ENCODE measurements around the gene MAFF.
"Not testable (repeated sequence)": the region's sequence is repeated elsewhere in the genome, so short reads cannot be mapped to it uniquely, and the experiment has no call there.

MAFF gene

GRCh38 chr22:38201711-38202436, at the start of gene MAFF:
TSS of gene MAFF (plus strand) at chr22:38201994. CDS start at chr22:38213854, 11,860 bp downstream.
- H3K9me3 Mint-ChIP-seq: no peaks in the 10 kb centered on the region
- H3K27ac Mint-ChIP-seq: peak within 1 kb of the TSS; percentile 91
- peaks cover 39% of the 10 kb centered on the region for H3K4me1 Mint-ChIP-seq (ENCODE audit: low read depth)
- H3K36me3 Mint-ChIP-seq (ENCODE audit: low read depth): peaks cover 4% of the 10 kb centered on the region
- DNase-seq: peak; percentile 92
- H3K27me3 Mint-ChIP-seq: no peaks in the 10 kb centered on the region
- peak within 1 kb of the TSS; percentile 86 for H3K4me3 Mint-ChIP-seq

- Mint-ChIP-seq H3K27ac (no peak overlapping the region), H3K27me3 (no peaks in the 10 kb centered on the region), H3K4me1 (ENCODE audit: low read depth) (no peaks in the 10 kb centered on the region), H3K4me3 (no peak overlapping the region), H3K36me3 (ENCODE audit: low read depth) (no peaks in the 10 kb centered on the region), H3K9me3 (no peaks in the 10 kb centered on the region)
- no peak for DNase-seq
Measured at GRCh38 chr22:38153821-38154562, 47.8 kb upstream of the MAFF start.

GRCh38 chr22:38154563-38154915, 47.3 kb upstream of the MAFF start:
- H3K36me3 Mint-ChIP-seq (ENCODE audit: low read depth); H3K4me1 Mint-ChIP-seq (ENCODE audit: low read depth); H3K9me3 Mint-ChIP-seq; H3K27me3 Mint-ChIP-seq; DNase-seq; H3K4me3 Mint-ChIP-seq; H3K27ac Mint-ChIP-seq: not testable (repeated sequence)

- no peaks in the 10 kb centered on the region for H3K36me3 Mint-ChIP-seq (ENCODE audit: low read depth)
- H3K4me1 Mint-ChIP-seq (ENCODE audit: low read depth): no peaks in the 10 kb centered on the region
- no peak overlapping the region for H3K27ac Mint-ChIP-seq
- DNase-seq: no peak
- no peak overlapping the region for H3K4me3 Mint-ChIP-seq
- H3K9me3 Mint-ChIP-seq: no peaks in the 10 kb centered on the region
- H3K27me3 Mint-ChIP-seq: no peaks in the 10 kb centered on the region
Measured at GRCh38 chr22:38155703-38156102, 46.1 kb upstream of the MAFF start.

- Mint-ChIP-seq H3K4me3 (no peak overlapping the region), H3K4me1 (ENCODE audit: low read depth) (peaks cover 11% of the 10 kb centered on the region)
Measured at GRCh38 chr22:38162881-38163843, 38.6 kb upstream of the MAFF start.

GRCh38 chr22:38163844-38164550, 37.8 kb upstream of the MAFF start:
- no peak overlapping the region for H3K27ac Mint-ChIP-seq
- peaks cover 38% of the 10 kb centered on the region for H3K36me3 Mint-ChIP-seq (ENCODE audit: low read depth)
- no peaks in the 10 kb centered on the region for H3K9me3 Mint-ChIP-seq
- no peak overlapping the region for H3K4me3 Mint-ChIP-seq
- no peaks in the 10 kb centered on the region for H3K27me3 Mint-ChIP-seq
- H3K4me1 Mint-ChIP-seq (ENCODE audit: low read depth): peaks cover 11% of the 10 kb centered on the region
- DNase-seq: no peak

More at GRCh38 chr22:38162881-38163843, 38.6 kb upstream of the MAFF start:
- no peak for DNase-seq
- Mint-ChIP-seq H3K36me3 (ENCODE audit: low read depth) (peaks cover 33% of the 10 kb centered on the region), H3K27ac (no peak overlapping the region), H3K9me3 (no peaks in the 10 kb centered on the region), H3K27me3 (no peaks in the 10 kb centered on the region)

GRCh38 chr22:38164551-38164918, 37.3 kb upstream of the MAFF start:
- Mint-ChIP-seq H3K4me3 (no peak overlapping the region), H3K4me1 (ENCODE audit: low read depth) (peaks cover 11% of the 10 kb centered on the region), H3K27ac (no peak overlapping the region), H3K9me3 (no peaks in the 10 kb centered on the region), H3K27me3 (no peaks in the 10 kb centered on the region), H3K36me3 (ENCODE audit: low read depth) (peaks cover 39% of the 10 kb centered on the region)
- DNase-seq: no peak

GRCh38 chr22:38165922-38166593, 35.7 kb upstream of the MAFF start:
- Mint-ChIP-seq H3K4me3 (no peak overlapping the region), H3K27me3 (no peaks in the 10 kb centered on the region)

GRCh38 chr22:38167988-38168407, 33.8 kb upstream of the MAFF start:
- H3K9me3 Mint-ChIP-seq: no peaks in the 10 kb centered on the region
- H3K36me3 Mint-ChIP-seq (ENCODE audit: low read depth): peaks cover 35% of the 10 kb centered on the region
- H3K4me3 Mint-ChIP-seq: no peak overlapping the region
- no peak for DNase-seq
- no peaks in the 10 kb centered on the region for H3K27me3 Mint-ChIP-seq
- H3K4me1 Mint-ChIP-seq (ENCODE audit: low read depth): peaks cover 12% of the 10 kb centered on the region
- no peak overlapping the region for H3K27ac Mint-ChIP-seq

More at GRCh38 chr22:38165922-38166593, 35.7 kb upstream of the MAFF start:
- Mint-ChIP-seq H3K27ac (no peak overlapping the region), H3K36me3 (ENCODE audit: low read depth) (peaks cover 39% of the 10 kb centered on the region), H3K9me3 (no peaks in the 10 kb centered on the region), H3K4me1 (ENCODE audit: low read depth) (peaks cover 11% of the 10 kb centered on the region)
- DNase-seq: no peak

- H3K36me3 Mint-ChIP-seq (ENCODE audit: low read depth): peaks cover 35% of the 10 kb centered on the region
- no peak for DNase-seq
- no peaks in the 10 kb centered on the region for H3K27me3 Mint-ChIP-seq
- H3K4me1 Mint-ChIP-seq (ENCODE audit: low read depth): peaks cover 19% of the 10 kb centered on the region
- H3K9me3 Mint-ChIP-seq: no peaks in the 10 kb centered on the region
- H3K4me3 Mint-ChIP-seq: no peak overlapping the region
- no peak overlapping the region for H3K27ac Mint-ChIP-seq
Measured at GRCh38 chr22:38169116-38169515, 32.7 kb upstream of the MAFF start.

GRCh38 chr22:38170469-38170868, 31.3 kb upstream of the MAFF start:
- no peaks in the 10 kb centered on the region for H3K9me3 Mint-ChIP-seq
- no peak for DNase-seq
- no peak overlapping the region for H3K4me3 Mint-ChIP-seq
- H3K27me3 Mint-ChIP-seq: no peaks in the 10 kb centered on the region
- peaks cover 27% of the 10 kb centered on the region for H3K36me3 Mint-ChIP-seq (ENCODE audit: low read depth)
- no peak overlapping the region for H3K27ac Mint-ChIP-seq
- H3K4me1 Mint-ChIP-seq (ENCODE audit: low read depth): peaks cover 27% of the 10 kb centered on the region

GRCh38 chr22:38171927-38172831, 29.6 kb upstream of the MAFF start:
- Mint-ChIP-seq H3K36me3 (ENCODE audit: low read depth) (peaks cover 16% of the 10 kb centered on the region), H3K27ac (peak overlapping the region; percentile 79), H3K9me3 (no peaks in the 10 kb centered on the region), H3K4me3 (no peak overlapping the region), H3K27me3 (no peaks in the 10 kb centered on the region), H3K4me1 (ENCODE audit: low read depth) (peaks cover 44% of the 10 kb centered on the region)
- no peak for DNase-seq
